B cell (primary cell): ENCODE data around the gene SYNPR. TPM values are rescaled to one million over a fixed set of nuclear protein-coding genes. Genes with fewer than 3 reads are reported as not detected.

ENCODE experiments used
- ATAC-seq: fragments of 200-7000 bp; cut with Tn5 transposase; one replicate; pipeline ENCODE4 v1.10.0; 2021; ENCODE audit warnings: low read depth, mild to moderate bottlenecking, moderate number of reproducible peaks, moderate library complexity
- CTCF ChIA-PET: fragments of 350-600 bp; sonication (Branson Sonifier 250); formaldehyde crosslinking; loops from one replicate; lab custom pipeline; 2021; ENCODE audit warnings: antibody characterized with exemption, inconsistent platforms; lab: Charles Lee
- POLR2A ChIA-PET: fragments of 350-600 bp; sonication (Branson Sonifier 250); formaldehyde crosslinking; loops from one replicate; lab custom pipeline; 2021; ENCODE audit warnings: antibody characterized with exemption; lab: Charles Lee
- DNase-seq: peaks from one replicate; pipeline ENCODE4 v3.0.0; 2013
- H2AFZ ChIP-seq: 2 replicates; pipeline ENCODE4 v1.6.1; 2012; ENCODE audit warnings: mild to moderate bottlenecking, low read depth, low read length; ENCODE audit not compliant: insufficient read depth, poor library complexity, severe bottlenecking
- H3K27ac ChIP-seq, 2 donors: 1 replicate in 1 of 2; 2 replicates in 1 of 2; pipeline ENCODE4 v1.5.1; 2012 to 2013; ENCODE audit warnings: low read length in 2 of 2, mild to moderate bottlenecking in 2 of 2, moderate library complexity in 1 of 2
- H3K27me3 ChIP-seq, 4 experiments: fragments of 200-600 bp in 1 of 4; sonication (generic) in 1 of 4; replicated peaks in 1 of 4; 1 replicate in 2 of 4; 2 replicates in 2 of 4; pipeline versions ENCODE4 v1.6.1 to v1.7.0; 2013 to 2016; ENCODE audit warnings: low read length in 3 of 4, mild to moderate bottlenecking in 2 of 4, mixed read lengths in 1 of 4, moderate library complexity in 1 of 4; ENCODE audit not compliant: insufficient read depth in 4 of 4, control insufficient read depth in 3 of 4; ENCODE audit errors: control extremely low read depth in 1 of 4
- H3K36me3 ChIP-seq, 2 experiments: replicated peaks in 1 of 2; 1 replicate in 1 of 2; 2 replicates in 1 of 2; pipeline versions ENCODE4 v1.6.1 to v1.7.1; 2013; ENCODE audit warnings: low read length in 1 of 2; ENCODE audit not compliant: insufficient read depth in 2 of 2, control insufficient read depth in 1 of 2; ENCODE audit errors: control extremely low read depth in 1 of 2, extremely low read depth in 1 of 2
- H3K4me1 ChIP-seq, 2 donors: fragments of 200-600 bp in 1 of 2; sonication (generic) in 1 of 2; 1 replicate in 1 of 2; 2 replicates in 1 of 2; pipeline versions ENCODE4 v1.5.1 to v1.6.1; 2013 to 2017; ENCODE audit warnings: low read length in 2 of 2; ENCODE audit not compliant: control insufficient read depth in 2 of 2, insufficient read depth in 2 of 2
- H3K4me2 ChIP-seq: replicated peaks from 2 replicates; pipeline ENCODE3; 2012; ENCODE audit warnings: mild to moderate bottlenecking, low read depth, low read length; ENCODE audit not compliant: poor library complexity, severe bottlenecking
- H3K4me3 ChIP-seq, 5 experiments: fragments of 200-600 bp in 1 of 5; sonication (generic) in 1 of 5; 1 replicate in 3 of 5; 2 replicates in 2 of 5; pipeline versions ENCODE4 v1.5.1 to v1.7.0; 2011 to 2016; ENCODE audit warnings: low read length in 4 of 5, mild to moderate bottlenecking in 4 of 5, low read depth in 2 of 5, control low read depth in 1 of 5, moderate library complexity in 1 of 5; ENCODE audit not compliant: insufficient read depth in 1 of 5; ENCODE audit errors: control extremely low read depth in 1 of 5, extremely low read depth in 1 of 5
- H3K79me2 ChIP-seq: fragments of 200-600 bp; sonication (generic); one replicate; pipeline ENCODE4 v1.6.0; 2016; ENCODE audit warnings: low read length; ENCODE audit not compliant: control insufficient read depth, insufficient read depth
- H3K9ac ChIP-seq: fragments of 200-600 bp; sonication (generic); 2 replicates; pipeline ENCODE4 v1.6.1; 2017; ENCODE audit warnings: mild to moderate bottlenecking, low read length, moderate library complexity
- H3K9me3 ChIP-seq, 3 donors: one replicate each; pipeline versions ENCODE4 v1.6.1 to v1.7.1; 2013; ENCODE audit warnings: low read length in 2 of 3; ENCODE audit not compliant: control insufficient read depth in 2 of 3, insufficient read depth in 1 of 3; ENCODE audit errors: control extremely low read depth in 1 of 3
- H4K20me1 ChIP-seq: 2 replicates; pipeline ENCODE4 v1.6.0; 2012; ENCODE audit warnings: mild to moderate bottlenecking, low read length; ENCODE audit not compliant: insufficient read depth, control insufficient read depth, poor library complexity, severe bottlenecking
- H3K27ac Mint-ChIP-seq: one replicate; pipeline ENCODE4 v1.8.0; 2021; ENCODE audit warnings: mixed read lengths
- H3K27me3 Mint-ChIP-seq: one replicate; pipeline ENCODE4 v1.8.0; 2021; ENCODE audit warnings: mixed read lengths
- H3K4me1 Mint-ChIP-seq: one replicate; pipeline ENCODE4 v1.8.0; 2021; ENCODE audit warnings: mixed read lengths
- H3K4me3 Mint-ChIP-seq: one replicate; pipeline ENCODE4 v1.8.0; 2021; ENCODE audit warnings: mixed read lengths
- H3K9me3 Mint-ChIP-seq: one replicate; pipeline ENCODE4 v1.8.0; 2022; ENCODE audit warnings: mixed read lengths; ENCODE audit not compliant: insufficient read depth
- CTCF ChIP-seq: fragments of 200-600 bp; IDR thresholded peaks from one replicate; pipeline ENCODE4 v1.8.0; 2022; ENCODE audit warnings: antibody characterized with exemption, mild to moderate bottlenecking
- EZH2 ChIP-seq: IDR thresholded peaks from 2 replicates; pipeline ENCODE4 v1.6.1; 2012; ENCODE audit warnings: borderline replicate concordance, low read depth, mild to moderate bottlenecking, moderate library complexity, low read length; ENCODE audit not compliant: insufficient read depth, poor library complexity, severe bottlenecking
- WGBS: methylation state at CpG from one replicate; pipeline ENCODE4 v1.1.5; 2013; ENCODE audit warnings: missing lambda C conversion rate; ENCODE audit not compliant: insufficient coverage; 5-methylcytosine and 5-hydroxymethylcytosine counted together
- intact Hi-C: fragments of 100-400 bp; cut with micrococcal nuclease; formaldehyde crosslinking; loops from one replicate; pipeline ENCODE4 v1.10.0; 2022
- polyA plus RNA-seq: library from polyadenylated mRNA; depleted of rRNA; stranded (reverse); fragments of >200 nt; gene quantifications from 2 replicates; pipeline ENCODE4 v1.2.3, GENCODE V29; 2012
- total RNA-seq, 2 donors: library from RNA; stranded (reverse); fragments of 120-200 nt in 1 of 2; gene quantifications; 1 replicate in 1 of 2; 2 replicates in 1 of 2; pipeline versions ENCODE4 v1.2.3 to v1.2.4, GENCODE V29; 2013 to 2022

SYNPR gene
- total and polyA plus RNA-seq, 2 donors (not counting 1 experiment from before 2014, with no cell fraction given): not detected

GRCh38 chr3:63528325-63529000 lies 250.4 kb downstream of the SYNPR start:
- POLR2A ChIA-PET: no interaction called here
- Histone ChIP-seq H3K27ac (no peak overlapping the region), H3K4me1 (no peaks in the 10 kb centered on the region), H3K4me3 (no peak overlapping the region), H3K9me3 (peaks cover 0 to 4% (median 0%) of the 10 kb centered on the region in 3 donors), H3K9ac (no peak overlapping the region), H3K36me3 (no peaks in the 10 kb centered on the region), H3K4me2 (no peak overlapping the region), H2AFZ (no peak overlapping the region), H3K27me3 (no peaks in the 10 kb centered on the region), H4K20me1 (no peaks in the 10 kb centered on the region), H3K79me2 (no peaks in the 10 kb centered on the region)
- H3K4me3 Mint-ChIP-seq: no peak overlapping the region
- H3K4me1 Mint-ChIP-seq: no peaks in the 10 kb centered on the region
- WGBS: no CpG with 5 or more reads among the region's 4 CpGs
- CTCF ChIA-PET: no interaction called here
- TF ChIP-seq CTCF: no peak
- TF ChIP-seq EZH2: no peak
- H3K27me3 Mint-ChIP-seq: no peaks in the 10 kb centered on the region
- intact Hi-C loops: no loop called here
- ATAC-seq (no peak), DNase-seq (no peak)
- no peak overlapping the region for H3K27ac Mint-ChIP-seq
- no peaks in the 10 kb centered on the region for H3K9me3 Mint-ChIP-seq

- no peak overlapping the region for H3K27ac Mint-ChIP-seq
- H3K27me3 Mint-ChIP-seq: no peaks in the 10 kb centered on the region
- 93% methylated on average over 5 of the region's 5 CpGs for WGBS
- H3K9me3 Mint-ChIP-seq: no peaks in the 10 kb centered on the region
- intact Hi-C loops: no loop called here
- Histone ChIP-seq H3K36me3 (no peaks in the 10 kb centered on the region), H3K79me2 (no peaks in the 10 kb centered on the region), H3K9ac (no peak overlapping the region), H2AFZ (no peak overlapping the region), H3K4me2 (no peak overlapping the region), H3K9me3 (peaks cover 0 to 4% (median 0%) of the 10 kb centered on the region in 3 donors), H3K4me1 (no peaks in the 10 kb centered on the region), H3K4me3 (no peak overlapping the region), H4K20me1 (no peaks in the 10 kb centered on the region), H3K27me3 (no peaks in the 10 kb centered on the region), H3K27ac (no peak overlapping the region)
- DNase-seq (no peak), ATAC-seq (no peak)
- ChIA-PET POLR2A (no interaction called here), CTCF (no interaction called here)
- no peaks in the 10 kb centered on the region for H3K4me1 Mint-ChIP-seq
- no peak overlapping the region for H3K4me3 Mint-ChIP-seq
- TF ChIP-seq CTCF (no peak), EZH2 (no peak)
These were observed 254.4 kb downstream of the SYNPR start for GRCh38 chr3:63532521-63532920.
